ENCODE data around the gene IGF2BP3.

The IGF2BP3 gene

GRCh38 chr7:23443974-23444373, 26.3 kb downstream of the IGF2BP3 start:
- TF ChIP-seq, protein P1, sequence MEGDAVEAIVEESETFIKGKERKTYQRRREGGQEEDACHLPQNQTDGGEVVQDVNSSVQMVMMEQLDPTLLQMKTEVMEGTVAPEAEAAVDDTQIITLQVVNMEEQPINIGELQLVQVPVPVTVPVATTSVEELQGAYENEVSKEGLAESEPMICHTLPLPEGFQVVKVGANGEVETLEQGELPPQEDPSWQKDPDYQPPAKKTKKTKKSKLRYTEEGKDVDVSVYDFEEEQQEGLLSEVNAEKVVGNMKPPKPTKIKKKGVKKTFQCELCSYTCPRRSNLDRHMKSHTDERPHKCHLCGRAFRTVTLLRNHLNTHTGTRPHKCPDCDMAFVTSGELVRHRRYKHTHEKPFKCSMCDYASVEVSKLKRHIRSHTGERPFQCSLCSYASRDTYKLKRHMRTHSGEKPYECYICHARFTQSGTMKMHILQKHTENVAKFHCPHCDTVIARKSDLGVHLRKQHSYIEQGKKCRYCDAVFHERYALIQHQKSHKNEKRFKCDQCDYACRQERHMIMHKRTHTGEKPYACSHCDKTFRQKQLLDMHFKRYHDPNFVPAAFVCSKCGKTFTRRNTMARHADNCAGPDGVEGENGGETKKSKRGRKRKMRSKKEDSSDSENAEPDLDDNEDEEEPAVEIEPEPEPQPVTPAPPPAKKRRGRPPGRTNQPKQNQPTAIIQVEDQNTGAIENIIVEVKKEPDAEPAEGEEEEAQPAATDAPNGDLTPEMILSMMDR (IDR thresholded peaks at IDR 0.05; ENCODE audit: insufficient read depth, low read depth, low read length, missing control alignments): no peak
- no peak overlapping the region for H3K4me3 ChIP-seq (ENCODE audit: low read length)
- no peak for DNase-seq (ENCODE audit: low read depth)

GRCh38 chr7:23438171-23438570, 32.1 kb downstream of the IGF2BP3 start:
- no peak overlapping the region for H3K4me3 ChIP-seq (ENCODE audit: low read length)
- no peak for DNase-seq (ENCODE audit: low read depth)
- TF ChIP-seq, protein P1 (IDR thresholded peaks at IDR 0.05; ENCODE audit: insufficient read depth, low read depth, low read length, missing control alignments): no peak

DNA sequence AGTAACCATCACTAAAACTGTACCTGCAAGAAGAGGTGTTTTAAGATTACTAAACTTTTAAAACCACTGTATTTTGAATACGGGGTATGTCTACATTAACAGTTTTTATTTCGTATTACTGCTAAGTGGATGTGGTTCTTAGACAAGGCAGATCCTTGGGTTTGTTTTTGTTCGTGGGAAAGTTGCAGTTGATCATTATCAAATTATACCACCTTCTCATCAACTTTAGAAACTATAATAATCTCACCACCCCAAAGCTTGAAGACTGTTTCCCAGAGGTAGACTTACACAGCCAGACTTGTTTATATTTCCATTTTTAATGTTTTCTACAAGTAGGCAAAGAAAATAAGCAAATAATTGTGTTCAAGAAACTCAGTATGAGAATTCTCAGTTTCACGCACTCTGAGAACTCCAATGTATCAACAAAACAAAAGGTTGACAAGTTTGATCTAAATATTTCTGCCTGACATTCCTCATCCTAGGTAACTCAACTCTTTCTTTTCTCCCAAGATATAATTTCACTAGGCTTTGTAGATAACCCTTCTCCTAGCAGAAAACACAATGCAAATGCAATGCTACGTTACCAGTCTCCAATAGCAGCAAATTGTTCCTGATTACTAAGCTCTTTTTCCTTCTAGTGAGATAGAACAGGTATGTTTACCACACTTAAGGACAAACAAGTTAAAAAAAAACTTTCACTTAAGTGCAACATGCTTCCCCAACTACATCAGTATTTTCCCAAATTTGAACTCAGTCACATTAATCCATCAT, 36.0 kb downstream of the IGF2BP3 start:
- TF ChIP-seq, protein P1 (IDR thresholded peaks at IDR 0.05; ENCODE audit: insufficient read depth, low read depth, low read length, missing control alignments): no peak
- no peak for DNase-seq (ENCODE audit: low read depth)
- no peak overlapping the region for H3K4me3 ChIP-seq (ENCODE audit: low read length)

GRCh38 chr7:23431702-23432199, 38.5 kb downstream of the IGF2BP3 start:
- H3K4me3 ChIP-seq (ENCODE audit: low read length): no peak overlapping the region
- DNase-seq (ENCODE audit: low read depth): peak; percentile 18
- TF ChIP-seq, protein P1 (IDR thresholded peaks at IDR 0.05; ENCODE audit: insufficient read depth, low read depth, low read length, missing control alignments): no peak

- TF ChIP-seq, protein P1 (IDR thresholded peaks at IDR 0.05; ENCODE audit: insufficient read depth, low read depth, low read length, missing control alignments): no peak
- DNase-seq (ENCODE audit: low read depth): no peak
- H3K4me3 ChIP-seq (ENCODE audit: low read length): no peak overlapping the region
These were observed 39.4 kb downstream of the IGF2BP3 start for GRCh38 chr7:23430893-23431259.

DNA sequence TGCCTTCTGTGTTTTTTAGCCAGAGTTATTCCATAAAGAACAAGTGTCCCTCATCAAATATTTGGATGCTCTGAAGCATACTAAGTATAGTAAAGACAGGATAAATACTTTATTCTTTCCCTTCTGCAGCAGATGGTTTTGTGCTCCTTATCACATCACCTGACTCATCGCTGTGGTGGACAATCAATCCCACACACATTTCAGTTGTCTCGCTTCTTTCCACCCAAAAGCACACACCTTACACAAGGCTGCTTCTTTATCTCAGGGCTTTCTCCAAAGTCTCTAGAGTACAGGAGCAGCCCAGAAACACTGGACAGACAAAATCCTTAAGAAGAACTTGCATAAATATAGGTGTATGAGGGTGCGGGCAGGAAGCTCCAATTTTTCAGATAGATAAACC, 43.4 kb downstream of the IGF2BP3 start:
- TF ChIP-seq, protein P1 (IDR thresholded peaks at IDR 0.05; ENCODE audit: insufficient read depth, low read depth, low read length, missing control alignments): no peak

DNA sequence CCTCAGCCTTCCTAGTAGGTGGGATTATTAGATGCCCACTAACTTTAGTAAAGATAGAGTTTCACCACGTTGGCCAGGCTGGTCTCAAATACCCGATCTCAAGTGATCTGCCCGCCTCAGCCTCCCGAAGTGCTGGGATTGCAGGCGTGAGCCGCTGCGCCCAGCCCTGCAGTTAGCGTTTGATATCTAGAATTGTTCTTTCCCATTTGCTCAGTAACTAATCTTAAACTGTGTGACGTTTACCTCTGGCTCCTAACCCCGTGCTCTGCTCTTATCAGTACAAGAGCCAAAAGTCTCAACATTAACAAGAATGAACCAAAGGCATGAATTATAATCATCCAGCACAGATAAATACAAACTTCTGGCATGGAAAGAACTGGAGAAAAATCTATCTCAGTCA, 47.4 kb downstream of the IGF2BP3 start:
- no peak for DNase-seq (ENCODE audit: low read depth)
- TF ChIP-seq, protein P1 (IDR thresholded peaks at IDR 0.05; ENCODE audit: insufficient read depth, low read depth, low read length, missing control alignments): no peak
- no peak overlapping the region for H3K4me3 ChIP-seq (ENCODE audit: low read length)

More for the DNA sequence above, 43.4 kb downstream of the IGF2BP3 start:
- no peak overlapping the region for H3K4me3 ChIP-seq (ENCODE audit: low read length)
- DNase-seq (ENCODE audit: low read depth): no peak

Measured in epithelial cell of esophagus (primary cell).